Activated T-cell treated with anti-CD3 and anti-CD28 coated beads, Interleukin-2, amount 50 U/mL, for 1 hour (primary cell): ENCODE data around the gene SLC39A9.

ENCODE experiments used
- DNase-seq: peaks from one replicate; pipeline ENCODE4 v3.0.0-alpha.2; 2020

The SLC39A9 gene

GRCh38 chr14:69398053-69398817 lies at the start of gene SLC39A9, which contains the start of gene ERH:
Gene SLC39A9 (plus strand): TSS chr14:69398692. CDS start chr14:69399370, 678 bp downstream.
Gene ERH (minus strand): TSS chr14:69398299. CDS start chr14:69398233, 66 bp downstream.
- DNase-seq, result peak; percentile 92

- no peak for DNase-seq
Measured at GRCh38 chr14:69349091-69349777, 49.3 kb upstream of the SLC39A9 start.

- DNase-seq, result no peak
Measured at GRCh38 chr14:69350892-69351291, 47.6 kb upstream of the SLC39A9 start.

GRCh38 chr14:69351385-69351784 lies 47.1 kb upstream of the SLC39A9 start:
- DNase-seq, result no peak

GRCh38 chr14:69351911-69352310 lies 46.6 kb upstream of the SLC39A9 start:
- DNase-seq, result no peak

GRCh38 chr14:69353168-69353567 lies 45.3 kb upstream of the SLC39A9 start:
- DNase-seq, result no peak

- peak; percentile 38 for DNase-seq
Measured at GRCh38 chr14:69354383-69355153, 43.9 kb upstream of the SLC39A9 start.

GRCh38 chr14:69355154-69355597 lies 43.3 kb upstream of the SLC39A9 start:
- DNase-seq, result no peak

GRCh38 chr14:69355607-69356281 lies 42.7 kb upstream of the SLC39A9 start:
- DNase-seq, result no peak

- no peak for DNase-seq
Measured at GRCh38 chr14:69356903-69357543, 41.5 kb upstream of the SLC39A9 start.

- no peak for DNase-seq
Measured at GRCh38 chr14:69357544-69358200, 40.8 kb upstream of the SLC39A9 start.

- no peak for DNase-seq
Measured at GRCh38 chr14:69358233-69358963, 40.1 kb upstream of the SLC39A9 start.

GRCh38 chr14:69358966-69359365 lies 39.5 kb upstream of the SLC39A9 start:
- DNase-seq, result no peak

GRCh38 chr14:69360438-69361108 lies 37.9 kb upstream of the SLC39A9 start:
- no peak for DNase-seq

- no peak for DNase-seq
Measured at GRCh38 chr14:69363055-69363454, 35.4 kb upstream of the SLC39A9 start.

- no peak for DNase-seq
Measured at GRCh38 chr14:69363964-69364363, 34.5 kb upstream of the SLC39A9 start.

GRCh38 chr14:69364378-69364777 lies 34.1 kb upstream of the SLC39A9 start:
- DNase-seq, result no peak

- DNase-seq, result no peak
Measured at GRCh38 chr14:69366069-69366468, 32.4 kb upstream of the SLC39A9 start.

- DNase-seq, result no peak
Measured at GRCh38 chr14:69366761-69367160, 31.7 kb upstream of the SLC39A9 start.

- DNase-seq, result no peak
Measured at GRCh38 chr14:69368381-69368780, 30.1 kb upstream of the SLC39A9 start.
